HG02759 (cell line): ENCODE data around the gene QSOX2.

Experiments
- ATAC-seq: cut with Tn5 transposase; IDR thresholded peaks from one replicate; pipeline ENCODE4 v1.9.1; 2021; ENCODE audit warnings: mild to moderate bottlenecking, moderate library complexity; ENCODE audit not compliant: unreplicated experiment

Gene QSOX2

DNA sequence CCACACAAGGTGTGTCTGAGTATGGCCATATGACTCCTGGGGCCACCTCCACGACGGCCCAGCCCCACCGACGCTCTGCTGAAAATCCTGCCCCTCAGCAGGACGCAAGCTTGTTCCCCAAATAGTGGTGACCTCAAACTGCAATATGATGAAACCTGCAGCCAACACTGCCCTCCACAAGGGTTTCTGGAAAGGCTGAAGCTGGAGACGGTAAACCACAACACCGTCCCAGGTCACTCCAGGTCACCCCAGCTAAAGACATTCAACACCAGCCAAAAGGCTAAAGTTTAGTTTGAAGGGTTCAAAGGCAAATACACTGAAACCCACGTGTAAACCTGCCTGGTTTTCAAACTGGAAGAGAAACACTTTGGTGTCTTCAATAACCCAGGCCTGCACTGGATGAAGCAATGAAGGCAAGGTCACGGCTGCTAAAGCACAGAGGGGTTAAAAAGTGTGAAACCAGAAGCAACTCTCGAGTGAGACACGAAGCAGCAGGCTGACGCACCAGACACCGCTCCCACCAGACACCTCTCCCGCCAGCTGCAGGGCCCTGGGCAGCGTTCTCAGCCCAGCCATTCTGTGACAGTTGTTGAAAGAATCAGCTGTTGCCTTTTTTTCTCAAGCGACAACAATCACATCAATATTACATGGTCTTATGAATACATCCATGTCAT is 38.9 kb downstream of the QSOX2 start:
- ATAC-seq, result no peak

- ATAC-seq, result no peak
Measured at GRCh38 chr9:136205707-136205992, 40.0 kb downstream of the QSOX2 start.

DNA sequence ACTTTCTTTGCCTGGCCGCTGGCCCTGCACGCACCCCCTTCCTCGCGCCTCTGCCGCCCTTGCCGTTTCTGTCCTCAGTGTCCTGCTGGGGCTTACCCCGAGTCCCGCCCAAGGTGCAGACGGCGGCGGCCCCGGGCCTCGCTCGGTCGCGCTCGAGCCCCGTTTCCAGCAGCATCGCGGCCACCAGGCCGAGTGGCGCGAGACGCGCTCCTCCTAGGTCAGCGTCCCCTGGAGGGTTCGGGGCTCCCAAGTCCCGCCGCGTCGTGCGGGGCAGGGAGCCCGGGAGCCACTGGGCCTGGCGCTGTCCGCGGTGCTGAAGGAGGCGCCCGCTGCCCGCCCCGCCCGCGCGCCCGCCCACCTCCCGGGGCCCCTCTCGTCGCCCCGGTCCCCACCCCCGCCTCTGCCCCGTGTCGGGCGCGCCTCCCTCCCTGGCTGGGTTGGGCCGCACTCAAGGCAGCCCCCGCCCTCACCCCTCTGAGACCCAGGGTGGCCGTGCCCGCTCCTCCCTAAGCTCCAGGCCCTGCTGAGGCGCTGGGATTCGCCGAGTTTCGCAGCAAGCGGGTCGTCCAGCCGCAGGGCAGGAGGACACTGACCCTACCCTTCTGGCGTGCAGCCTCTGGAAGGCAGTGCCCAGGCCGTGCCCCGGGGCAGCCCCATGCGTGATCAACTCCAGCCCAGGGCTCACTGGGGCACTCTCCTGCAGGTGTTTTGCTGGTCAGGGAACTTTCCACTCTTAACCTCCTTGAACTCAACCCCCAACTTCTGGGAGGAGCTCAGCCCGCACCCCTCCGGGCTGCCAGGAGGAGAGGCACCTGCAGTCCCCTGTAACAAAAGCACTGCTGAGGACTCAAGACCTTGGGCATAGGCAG is 40.5 kb downstream of the QSOX2 start, which contains the start of gene LHX3:
LHX3 (minus strand) TSS at position 291 of the 869 bp plus-strand sequence; CDS start at position 175, 116 bp downstream.
- no peak for ATAC-seq

DNA sequence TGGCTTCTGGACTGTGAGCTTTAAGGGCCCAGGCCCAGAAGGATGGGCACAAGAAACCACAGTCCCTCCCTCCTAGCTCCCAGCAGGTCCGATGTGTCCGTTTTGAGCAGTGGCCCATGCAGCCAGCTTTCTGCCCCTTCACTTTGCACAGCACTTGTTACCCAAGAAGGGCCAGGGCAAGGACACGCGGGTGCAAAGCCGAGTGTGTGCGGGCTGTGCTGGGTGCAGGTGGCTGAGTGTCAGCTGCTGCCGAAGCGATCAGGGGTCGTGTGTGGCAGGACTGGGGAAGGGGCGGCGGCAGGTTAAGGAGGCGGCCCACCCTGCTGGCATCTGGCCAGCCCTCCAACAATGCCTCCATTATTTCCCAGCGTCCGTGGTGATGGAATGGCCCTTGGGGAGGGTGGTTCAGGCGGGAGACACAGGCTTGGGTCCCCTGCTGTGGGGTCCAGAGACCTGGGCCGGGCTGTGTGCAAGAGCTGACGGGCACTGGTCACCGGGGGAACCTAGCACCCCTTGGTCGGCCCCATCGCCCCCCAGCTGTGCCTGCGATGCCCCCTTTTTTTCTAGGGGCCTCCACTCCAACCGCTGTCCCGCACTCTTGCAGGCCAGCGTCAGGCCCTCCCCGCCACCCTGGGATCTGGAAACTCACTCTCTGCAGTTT is 41.3 kb downstream of the QSOX2 start:
- no peak for ATAC-seq

- no peak for ATAC-seq
Measured at GRCh38 chr9:136203408-136204144, 42.0 kb downstream of the QSOX2 start.

- no peak for ATAC-seq
Measured at GRCh38 chr9:136202454-136203407, 42.9 kb downstream of the QSOX2 start.

GRCh38 chr9:136201609-136202453 is 43.8 kb downstream of the QSOX2 start:
- ATAC-seq, result no peak

- no peak for ATAC-seq
Measured at GRCh38 chr9:136201174-136201573, 44.4 kb downstream of the QSOX2 start.

- no peak for ATAC-seq
Measured at GRCh38 chr9:136200424-136200823, 45.2 kb downstream of the QSOX2 start.

GRCh38 chr9:136199391-136200288 is 46.0 kb downstream of the QSOX2 start:
- ATAC-seq, result no peak

DNA sequence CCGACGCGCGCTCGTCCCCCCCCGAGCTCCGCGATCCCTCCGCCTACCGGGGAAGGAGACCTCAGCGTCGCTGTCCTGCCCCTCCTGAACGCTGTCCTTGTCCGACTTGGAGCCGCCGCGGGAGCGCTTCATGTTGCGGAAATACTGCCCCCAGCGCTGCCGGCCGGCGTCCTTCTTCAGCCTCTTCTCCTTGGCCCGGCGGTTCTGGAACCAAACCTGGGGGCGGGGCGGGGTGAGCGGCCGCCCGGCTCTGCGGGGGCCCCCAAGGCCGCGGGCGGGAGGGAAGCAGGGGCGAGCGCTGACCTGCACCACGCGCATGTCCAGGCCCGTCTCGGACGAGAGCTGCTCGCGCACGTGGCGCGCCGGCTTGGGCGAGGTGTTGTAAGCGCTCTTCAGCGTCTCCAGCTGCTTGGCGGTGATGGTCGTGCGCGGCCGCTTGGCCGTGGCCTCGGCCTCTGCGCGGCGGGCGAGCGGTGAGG is 47.0 kb downstream of the QSOX2 start:
- no peak for ATAC-seq

DNA sequence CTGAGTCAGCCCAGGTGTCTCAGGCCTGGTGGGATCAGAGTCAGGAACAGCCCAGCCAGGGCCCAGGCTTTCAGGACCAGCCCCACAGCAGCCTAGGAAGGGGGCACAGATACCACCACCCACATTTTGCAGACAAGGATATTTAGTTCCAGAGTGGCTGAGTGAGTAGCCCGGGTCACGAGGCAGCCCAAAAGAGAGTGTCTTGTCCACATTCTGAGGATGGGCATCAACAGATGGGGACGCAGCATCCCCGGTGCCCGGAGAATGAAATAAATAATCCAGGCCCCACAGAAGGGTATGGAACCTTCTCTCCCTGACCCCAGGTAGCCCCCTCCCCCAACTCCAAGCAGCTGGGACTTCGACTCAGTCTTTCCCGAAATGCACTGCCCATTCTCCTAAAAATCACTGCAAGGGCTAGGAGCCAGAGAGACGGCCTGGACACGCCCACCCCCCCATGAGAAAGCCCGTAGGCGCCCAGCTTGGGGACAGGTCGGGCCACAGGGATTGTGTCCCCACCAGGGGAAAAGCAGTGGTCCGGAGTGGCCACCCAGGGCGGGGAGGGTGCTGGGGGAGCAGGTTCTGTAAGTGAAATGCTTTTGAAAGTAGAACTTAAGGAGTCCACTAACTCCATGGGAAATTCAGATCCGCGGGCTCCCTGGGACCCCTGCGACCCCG is 47.5 kb downstream of the QSOX2 start:
- no peak for ATAC-seq

DNA sequence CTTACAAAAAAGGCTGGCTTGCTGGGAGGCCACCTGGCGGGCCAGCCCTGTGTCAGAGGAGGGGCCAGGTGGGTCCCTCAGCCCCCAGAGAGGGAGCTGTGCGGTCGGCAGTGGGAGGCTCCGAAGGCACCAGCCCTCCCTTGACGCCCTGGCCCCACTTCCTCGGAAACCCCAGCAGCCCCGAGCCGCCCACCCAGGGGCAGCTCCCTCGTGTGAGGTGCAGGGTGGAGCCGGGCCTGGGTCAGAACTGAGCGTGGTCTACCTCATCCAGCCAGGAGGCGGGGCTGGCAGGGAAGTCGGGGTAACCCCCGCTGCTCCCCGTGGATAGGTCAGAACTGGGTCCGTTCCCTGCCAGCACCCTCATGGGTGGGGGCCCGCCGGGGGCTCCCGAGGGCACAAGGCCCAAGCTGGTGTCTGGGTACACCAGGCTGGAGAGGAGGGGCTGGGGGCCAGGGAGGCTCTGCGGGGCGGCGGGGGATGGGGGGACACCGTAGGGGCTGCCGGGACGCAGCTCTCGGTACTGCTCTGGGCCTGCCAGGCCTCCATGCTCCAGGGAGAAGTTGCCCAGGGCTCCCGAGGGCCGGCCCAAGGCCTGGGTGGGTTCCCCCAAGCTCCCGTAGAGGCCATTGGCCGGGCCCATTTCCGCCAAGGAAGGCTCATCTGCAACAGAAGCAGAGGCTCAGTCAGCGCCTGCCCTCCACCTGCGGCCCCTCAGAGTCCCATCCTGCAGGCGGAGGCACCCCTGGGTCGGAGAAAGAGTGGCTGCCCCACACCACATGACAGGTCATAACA is 48.3 kb downstream of the QSOX2 start:
- no peak for ATAC-seq

GRCh38 chr9:136196404-136197083 is 49.1 kb downstream of the QSOX2 start:
- no peak for ATAC-seq

- no peak for ATAC-seq
Measured at GRCh38 chr9:136194540-136194939, 51.1 kb downstream of the QSOX2 start.

GRCh38 chr9:136193891-136194279 is 51.7 kb downstream of the QSOX2 start:
- no peak for ATAC-seq
